ENCODE measurements around the gene ARRB2.

Gene ARRB2

GRCh38 chr17:4709794-4710692 lies at the start of gene ARRB2:
Gene ARRB2, plus strand, starts transcription at chr17:4710632. Its CDS starts 90 bp downstream, at chr17:4710722.
- no peaks in the 10 kb centered on the region for H3K9me3 ChIP-seq (ENCODE audit: control insufficient read depth, low read depth, low read length)
- no peak within 1 kb of the TSS for H3K27ac ChIP-seq (ENCODE audit: low read length)
- H3K27me3 ChIP-seq (ENCODE audit: control insufficient read depth, insufficient read depth, low read length): no peaks in the 10 kb centered on the region

GRCh38 chr17:4663711-4664110 lies 46.7 kb upstream of the ARRB2 start:
- H3K9ac ChIP-seq (ENCODE audit: low read length): no peak overlapping the region
- no peak overlapping the region for H3K4me3 ChIP-seq (ENCODE audit: low read length)
- H3K27me3 ChIP-seq (ENCODE audit: control insufficient read depth, insufficient read depth, low read length): no peaks in the 10 kb centered on the region
- H3K27ac ChIP-seq (ENCODE audit: low read length): no peak overlapping the region
- H3K4me1 ChIP-seq (ENCODE audit: control insufficient read depth, low read depth, low read length): no peaks in the 10 kb centered on the region
- no peaks in the 10 kb centered on the region for H3K9me3 ChIP-seq (ENCODE audit: control insufficient read depth, low read depth, low read length)
- no peaks in the 10 kb centered on the region for H3K36me3 ChIP-seq (ENCODE audit: control insufficient read depth, low read depth, low read length)

More at GRCh38 chr17:4709794-4710692, at the start of gene ARRB2:
- Histone ChIP-seq H3K36me3 (ENCODE audit: control insufficient read depth, low read depth, low read length) (no peaks in the 10 kb centered on the region), H3K4me1 (ENCODE audit: control insufficient read depth, low read depth, low read length) (peaks cover 13% of the 10 kb centered on the region), H3K4me3 (ENCODE audit: low read length) (peak within 1 kb of the TSS; percentile 65), H3K9ac (ENCODE audit: low read length) (peak within 1 kb of the TSS; percentile 66)

GRCh38 chr17:4664230-4664629 lies 46.2 kb upstream of the ARRB2 start:
- no peaks in the 10 kb centered on the region for H3K27me3 ChIP-seq (ENCODE audit: control insufficient read depth, insufficient read depth, low read length)
- H3K4me3 ChIP-seq (ENCODE audit: low read length): no peak overlapping the region
- H3K36me3 ChIP-seq (ENCODE audit: control insufficient read depth, low read depth, low read length): no peaks in the 10 kb centered on the region
- H3K9me3 ChIP-seq (ENCODE audit: control insufficient read depth, low read depth, low read length): no peaks in the 10 kb centered on the region
- no peak overlapping the region for H3K27ac ChIP-seq (ENCODE audit: low read length)
- H3K9ac ChIP-seq (ENCODE audit: low read length): no peak overlapping the region
- no peaks in the 10 kb centered on the region for H3K4me1 ChIP-seq (ENCODE audit: control insufficient read depth, low read depth, low read length)

GRCh38 chr17:4665027-4665426 lies 45.4 kb upstream of the ARRB2 start:
- Histone ChIP-seq H3K4me1 (ENCODE audit: control insufficient read depth, low read depth, low read length) (no peaks in the 10 kb centered on the region), H3K36me3 (ENCODE audit: control insufficient read depth, low read depth, low read length) (no peaks in the 10 kb centered on the region), H3K9ac (ENCODE audit: low read length) (no peak overlapping the region), H3K9me3 (ENCODE audit: control insufficient read depth, low read depth, low read length) (no peaks in the 10 kb centered on the region), H3K27me3 (ENCODE audit: control insufficient read depth, insufficient read depth, low read length) (no peaks in the 10 kb centered on the region), H3K4me3 (ENCODE audit: low read length) (no peak overlapping the region), H3K27ac (ENCODE audit: low read length) (no peak overlapping the region)

- H3K4me3 ChIP-seq (ENCODE audit: low read length): no peak overlapping the region
These were observed 44.1 kb upstream of the ARRB2 start for GRCh38 chr17:4666296-4666695.

GRCh38 chr17:4667166-4667565 lies 43.3 kb upstream of the ARRB2 start:
- Histone ChIP-seq H3K27ac (ENCODE audit: low read length) (no peak overlapping the region), H3K9me3 (ENCODE audit: control insufficient read depth, low read depth, low read length) (no peaks in the 10 kb centered on the region), H3K4me1 (ENCODE audit: control insufficient read depth, low read depth, low read length) (no peaks in the 10 kb centered on the region), H3K36me3 (ENCODE audit: control insufficient read depth, low read depth, low read length) (peaks cover 16% of the 10 kb centered on the region), H3K27me3 (ENCODE audit: control insufficient read depth, insufficient read depth, low read length) (no peaks in the 10 kb centered on the region), H3K9ac (ENCODE audit: low read length) (no peak overlapping the region), H3K4me3 (ENCODE audit: low read length) (no peak overlapping the region)

More at GRCh38 chr17:4666296-4666695, 44.1 kb upstream of the ARRB2 start:
- Histone ChIP-seq H3K9ac (ENCODE audit: low read length) (no peak overlapping the region), H3K27me3 (ENCODE audit: control insufficient read depth, insufficient read depth, low read length) (no peaks in the 10 kb centered on the region), H3K36me3 (ENCODE audit: control insufficient read depth, low read depth, low read length) (peaks cover 8% of the 10 kb centered on the region), H3K27ac (ENCODE audit: low read length) (no peak overlapping the region), H3K9me3 (ENCODE audit: control insufficient read depth, low read depth, low read length) (no peaks in the 10 kb centered on the region), H3K4me1 (ENCODE audit: control insufficient read depth, low read depth, low read length) (no peaks in the 10 kb centered on the region)

- Histone ChIP-seq H3K9me3 (ENCODE audit: control insufficient read depth, low read depth, low read length) (no peaks in the 10 kb centered on the region), H3K9ac (ENCODE audit: low read length) (no peak overlapping the region), H3K4me1 (ENCODE audit: control insufficient read depth, low read depth, low read length) (no peaks in the 10 kb centered on the region), H3K27me3 (ENCODE audit: control insufficient read depth, insufficient read depth, low read length) (no peaks in the 10 kb centered on the region), H3K27ac (ENCODE audit: low read length) (no peak overlapping the region), H3K36me3 (ENCODE audit: control insufficient read depth, low read depth, low read length) (peaks cover 63% of the 10 kb centered on the region), H3K4me3 (ENCODE audit: low read length) (no peak overlapping the region)
These were observed 38.3 kb upstream of the ARRB2 start for GRCh38 chr17:4672055-4672630.

GRCh38 chr17:4672751-4673150 lies 37.7 kb upstream of the ARRB2 start:
- H3K9me3 ChIP-seq (ENCODE audit: control insufficient read depth, low read depth, low read length): no peaks in the 10 kb centered on the region
- peaks cover 69% of the 10 kb centered on the region for H3K36me3 ChIP-seq (ENCODE audit: control insufficient read depth, low read depth, low read length)

GRCh38 chr17:4673169-4673568 lies 37.3 kb upstream of the ARRB2 start:
- Histone ChIP-seq H3K4me3 (ENCODE audit: low read length) (no peak overlapping the region), H3K27ac (ENCODE audit: low read length) (no peak overlapping the region), H3K4me1 (ENCODE audit: control insufficient read depth, low read depth, low read length) (no peaks in the 10 kb centered on the region), H3K9me3 (ENCODE audit: control insufficient read depth, low read depth, low read length) (no peaks in the 10 kb centered on the region), H3K27me3 (ENCODE audit: control insufficient read depth, insufficient read depth, low read length) (no peaks in the 10 kb centered on the region), H3K9ac (ENCODE audit: low read length) (no peak overlapping the region), H3K36me3 (ENCODE audit: control insufficient read depth, low read depth, low read length) (peaks cover 72% of the 10 kb centered on the region)

More at GRCh38 chr17:4672751-4673150, 37.7 kb upstream of the ARRB2 start:
- Histone ChIP-seq H3K27ac (ENCODE audit: low read length) (no peak overlapping the region), H3K9ac (ENCODE audit: low read length) (no peak overlapping the region), H3K4me3 (ENCODE audit: low read length) (no peak overlapping the region), H3K4me1 (ENCODE audit: control insufficient read depth, low read depth, low read length) (no peaks in the 10 kb centered on the region), H3K27me3 (ENCODE audit: control insufficient read depth, insufficient read depth, low read length) (no peaks in the 10 kb centered on the region)

GRCh38 chr17:4673986-4674684 lies 36.3 kb upstream of the ARRB2 start:
- H3K9ac ChIP-seq (ENCODE audit: low read length): no peak overlapping the region
- H3K27me3 ChIP-seq (ENCODE audit: control insufficient read depth, insufficient read depth, low read length): no peaks in the 10 kb centered on the region
- peaks cover 81% of the 10 kb centered on the region for H3K36me3 ChIP-seq (ENCODE audit: control insufficient read depth, low read depth, low read length)
- H3K9me3 ChIP-seq (ENCODE audit: control insufficient read depth, low read depth, low read length): no peaks in the 10 kb centered on the region
- H3K27ac ChIP-seq (ENCODE audit: low read length): no peak overlapping the region
- no peak overlapping the region for H3K4me3 ChIP-seq (ENCODE audit: low read length)
- no peaks in the 10 kb centered on the region for H3K4me1 ChIP-seq (ENCODE audit: control insufficient read depth, low read depth, low read length)

- H3K9ac ChIP-seq (ENCODE audit: low read length): no peak overlapping the region
- peaks cover 85% of the 10 kb centered on the region for H3K36me3 ChIP-seq (ENCODE audit: control insufficient read depth, low read depth, low read length)
- H3K27me3 ChIP-seq (ENCODE audit: control insufficient read depth, insufficient read depth, low read length): no peaks in the 10 kb centered on the region
- H3K4me3 ChIP-seq (ENCODE audit: low read length): no peak overlapping the region
- no peaks in the 10 kb centered on the region for H3K4me1 ChIP-seq (ENCODE audit: control insufficient read depth, low read depth, low read length)
- H3K9me3 ChIP-seq (ENCODE audit: control insufficient read depth, low read depth, low read length): no peaks in the 10 kb centered on the region
- H3K27ac ChIP-seq (ENCODE audit: low read length): no peak overlapping the region
These were observed 35.8 kb upstream of the ARRB2 start for GRCh38 chr17:4674685-4674998.

Measured in iPS-18a (cell line).